Sigmoid colon (tissue), 7 donors: ENCODE results near the gene PCSK5. TPM values are rescaled to one million over a fixed set of nuclear protein-coding genes. Genes with fewer than 3 reads are reported as not detected.
A peak's percentile ranks its signal among the peaks of the same experiment; 100 is the strongest.

Experiments
- DNase-seq: peaks from one replicate; pipeline ENCODE4 v3.0.0-alpha.2; 2019
- H3K27ac ChIP-seq, 4 donors: fragments of 200-600 bp; sonication (generic); one replicate each; pipeline ENCODE4 v1.5.1; 2016 to 2019; ENCODE audit warnings: mild to moderate bottlenecking in 1 of 4
- H3K27me3 ChIP-seq, 3 donors: fragments of 200-600 bp; sonication (generic); one replicate each; pipeline ENCODE4 v1.5.1; 2019; ENCODE audit warnings: mild to moderate bottlenecking in 1 of 3
- H3K36me3 ChIP-seq, 4 donors: fragments of 200-600 bp; sonication (generic); one replicate each; pipeline ENCODE4 v1.5.1; 2016 to 2019
- H3K4me1 ChIP-seq, 4 donors: fragments of 200-600 bp; sonication (generic); one replicate each; pipeline ENCODE4 v1.5.1; 2017 to 2019
- H3K4me3 ChIP-seq, 4 donors: fragments of 200-600 bp; sonication (generic); one replicate each; pipeline ENCODE4 v1.5.1; 2017 to 2019; ENCODE audit warnings: mild to moderate bottlenecking in 2 of 4, moderate library complexity in 1 of 4
- H3K9me3 ChIP-seq, 4 donors: fragments of 200-600 bp in 3 of 4; sonication (generic) in 3 of 4; one replicate each; pipeline versions ENCODE4 v1.5.1 to v1.6.1; 2013 to 2019
- EP300 ChIP-seq, 4 donors: sonication (generic); formaldehyde crosslinking; IDR thresholded peaks; one replicate each; pipeline ENCODE4 v1.6.1; 2017; ENCODE audit warnings: antibody characterized with exemption in 4 of 4
- POLR2A ChIP-seq, 2 donors: fragments of 450-650 bp; IDR thresholded peaks; one replicate each; pipeline ENCODE4 v1.6.1; 2016; ENCODE audit warnings: antibody characterized with exemption in 2 of 2, mild to moderate bottlenecking in 2 of 2, moderate library complexity in 2 of 2
- POLR2AphosphoS5 ChIP-seq, 4 donors: sonication (generic); formaldehyde crosslinking; IDR thresholded peaks; one replicate each; pipeline ENCODE4 v1.6.1; 2017; ENCODE audit warnings: antibody characterized with exemption in 4 of 4
- WGBS, 2 donors: extraction: QIAGEN DNeasy Blood & Tissue Kit; methylation state at CpG; one replicate each; pipeline ENCODE4 v1.1.7; 2013; 5-methylcytosine and 5-hydroxymethylcytosine counted together
- intact Hi-C: fragments of 100-400 bp; cut with DNase I; formaldehyde crosslinking; loops from one replicate; pipeline ENCODE4 v1.15.1; 2023
- polyA plus RNA-seq, 3 donors: library from polyadenylated mRNA; stranded (reverse); fragments of 200-250 nt; gene quantifications; one replicate each; pipeline ENCODE4 v1.2.3, GENCODE V29; 2013
- total RNA-seq, 4 donors: library from RNA; depleted of rRNA; stranded (reverse); fragments of >200 nt; gene quantifications; one replicate each; pipeline ENCODE4 v1.1.0, GENCODE V29; 2016
- TF ChIP-seq, protein P1 (sequence below), 4 experiments: fragments of 450-650 bp in 3 of 4; fragments of 200-600 bp in 1 of 4; IDR thresholded peaks; one replicate each; pipeline ENCODE4 v1.5.1; 2016 to 2019; ENCODE audit warnings: antibody characterized with exemption in 4 of 4, mild to moderate bottlenecking in 3 of 4, moderate library complexity in 2 of 4
- donor health status: healthy with polysubstance abuse.
- donor health status: Bipolar disorder and iron deficiency.
- donor health status: healthy.

Gene PCSK5
- total RNA-seq (10 to 100 TPM in 2 of 4 donors, 1 to 10 TPM in 2; 8.1 to 23.5 (median 11.3) TPM), polyA plus RNA-seq (1 to 10 TPM; 2.4 to 9.5 (median 2.8) TPM)

DNA sequence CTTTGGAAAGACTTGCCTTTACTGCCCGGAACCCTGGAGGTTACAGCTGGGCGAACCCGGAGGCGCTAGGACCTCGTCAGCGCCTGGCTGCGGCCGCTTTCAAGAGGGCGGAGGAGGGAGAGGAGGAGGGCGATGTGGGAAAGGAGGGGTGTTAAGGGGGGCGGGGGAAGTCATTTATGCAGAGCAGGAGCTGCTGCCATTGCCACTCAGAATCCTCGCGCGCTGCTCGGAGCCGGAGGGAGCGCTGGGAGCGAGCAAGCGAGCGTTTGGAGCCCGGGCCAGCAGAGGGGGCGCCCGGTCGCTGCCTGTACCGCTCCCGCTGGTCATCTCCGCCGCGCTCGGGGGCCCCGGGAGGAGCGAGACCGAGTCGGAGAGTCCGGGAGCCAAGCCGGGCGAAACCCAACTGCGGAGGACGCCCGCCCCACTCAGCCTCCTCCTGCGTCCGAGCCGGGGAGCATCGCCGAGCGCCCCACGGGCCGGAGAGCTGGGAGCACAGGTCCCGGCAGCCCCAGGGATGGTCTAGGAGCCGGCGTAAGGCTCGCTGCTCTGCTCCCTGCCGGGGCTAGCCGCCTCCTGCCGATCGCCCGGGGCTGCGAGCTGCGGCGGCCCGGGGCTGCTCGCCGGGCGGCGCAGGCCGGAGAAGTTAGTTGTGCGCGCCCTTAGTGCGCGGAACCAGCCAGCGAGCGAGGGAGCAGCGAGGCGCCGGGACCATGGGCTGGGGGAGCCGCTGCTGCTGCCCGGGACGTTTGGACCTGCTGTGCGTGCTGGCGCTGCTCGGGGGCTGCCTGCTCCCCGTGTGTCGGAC lies at the start of gene PCSK5:
TSS of gene PCSK5 (plus strand) at position 202 of the 805 bp plus-strand sequence. CDS start at position 711, 509 bp downstream.
- peak in 1 of 4 donors; percentile 48 for TF ChIP-seq EP300 (IDR thresholded peaks at IDR 0.05)
- TF ChIP-seq, protein P1, sequence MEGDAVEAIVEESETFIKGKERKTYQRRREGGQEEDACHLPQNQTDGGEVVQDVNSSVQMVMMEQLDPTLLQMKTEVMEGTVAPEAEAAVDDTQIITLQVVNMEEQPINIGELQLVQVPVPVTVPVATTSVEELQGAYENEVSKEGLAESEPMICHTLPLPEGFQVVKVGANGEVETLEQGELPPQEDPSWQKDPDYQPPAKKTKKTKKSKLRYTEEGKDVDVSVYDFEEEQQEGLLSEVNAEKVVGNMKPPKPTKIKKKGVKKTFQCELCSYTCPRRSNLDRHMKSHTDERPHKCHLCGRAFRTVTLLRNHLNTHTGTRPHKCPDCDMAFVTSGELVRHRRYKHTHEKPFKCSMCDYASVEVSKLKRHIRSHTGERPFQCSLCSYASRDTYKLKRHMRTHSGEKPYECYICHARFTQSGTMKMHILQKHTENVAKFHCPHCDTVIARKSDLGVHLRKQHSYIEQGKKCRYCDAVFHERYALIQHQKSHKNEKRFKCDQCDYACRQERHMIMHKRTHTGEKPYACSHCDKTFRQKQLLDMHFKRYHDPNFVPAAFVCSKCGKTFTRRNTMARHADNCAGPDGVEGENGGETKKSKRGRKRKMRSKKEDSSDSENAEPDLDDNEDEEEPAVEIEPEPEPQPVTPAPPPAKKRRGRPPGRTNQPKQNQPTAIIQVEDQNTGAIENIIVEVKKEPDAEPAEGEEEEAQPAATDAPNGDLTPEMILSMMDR (IDR thresholded peaks at IDR 0.05): peak in 2 of 4 experiments; percentile 21 to 23
- peak; percentile 79 to 91 for TF ChIP-seq POLR2A (IDR thresholded peaks at IDR 0.05)
- TF ChIP-seq POLR2AphosphoS5 (IDR thresholded peaks at IDR 0.05): peak; percentile 93 to 96 (median 94)
- Histone ChIP-seq H3K36me3 (no peaks in the 10 kb centered on the region), H3K27ac (peak within 1 kb of the TSS; percentile 90 to 93 (median 92)), H3K4me3 (peak within 1 kb of the TSS; percentile 59 to 90 (median 70)), H3K27me3 (no peaks in the 10 kb centered on the region), H3K4me1 (peaks cover 0 to 25% (median 22%) of the 10 kb centered on the region in 4 donors), H3K9me3 (no peaks in the 10 kb centered on the region)
- peak; percentile 97 for DNase-seq
- intact Hi-C loops: loop anchor here (5.0 to 10.0 kb wide), 4 partner anchors 64 to 504 kb away; partner anchors contain the start of gene RFK
- 0 to 1% methylated on average over 83 of the region's 83 CpGs for WGBS, 2 donors

DNA sequence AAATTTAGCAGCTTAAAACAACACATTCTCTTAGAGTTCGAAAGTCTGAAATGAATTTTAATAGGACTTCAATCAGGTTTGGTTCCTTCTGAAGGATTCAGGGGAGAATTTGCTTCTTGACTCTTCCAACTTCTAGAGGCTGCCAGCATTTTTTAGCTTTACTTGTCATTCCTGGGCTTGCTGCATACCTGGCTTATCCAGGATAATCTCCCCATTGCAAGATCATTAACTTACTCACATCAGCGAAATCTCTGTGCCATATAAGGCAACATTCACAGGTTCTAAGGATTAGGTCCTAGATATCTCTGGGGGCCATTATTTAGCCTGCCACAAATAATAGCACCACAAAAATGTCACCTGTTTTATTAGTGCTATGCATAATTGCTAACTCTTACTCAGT lies 46.2 kb upstream of the PCSK5 start:
- H3K9me3 ChIP-seq: peaks cover 0 to 8% (median 0%) of the 10 kb centered on the region in 4 donors
- TF ChIP-seq EP300 (IDR thresholded peaks at IDR 0.05) (no peak), POLR2AphosphoS5 (IDR thresholded peaks at IDR 0.05) (no peak), POLR2A (IDR thresholded peaks at IDR 0.05) (no peak)
- TF ChIP-seq, protein P1 (IDR thresholded peaks at IDR 0.05): no peak
- no peaks in the 10 kb centered on the region for H3K27me3 ChIP-seq
- H3K4me1 ChIP-seq: no peaks in the 10 kb centered on the region
- H3K27ac ChIP-seq: no peak overlapping the region
- no peak overlapping the region for H3K4me3 ChIP-seq
- DNase-seq: no peak
- intact Hi-C loops: no loop called here
- no peaks in the 10 kb centered on the region for H3K36me3 ChIP-seq
- WGBS, 2 donors: 86 to 88% methylated on average over 2 of the region's 2 CpGs

DNA sequence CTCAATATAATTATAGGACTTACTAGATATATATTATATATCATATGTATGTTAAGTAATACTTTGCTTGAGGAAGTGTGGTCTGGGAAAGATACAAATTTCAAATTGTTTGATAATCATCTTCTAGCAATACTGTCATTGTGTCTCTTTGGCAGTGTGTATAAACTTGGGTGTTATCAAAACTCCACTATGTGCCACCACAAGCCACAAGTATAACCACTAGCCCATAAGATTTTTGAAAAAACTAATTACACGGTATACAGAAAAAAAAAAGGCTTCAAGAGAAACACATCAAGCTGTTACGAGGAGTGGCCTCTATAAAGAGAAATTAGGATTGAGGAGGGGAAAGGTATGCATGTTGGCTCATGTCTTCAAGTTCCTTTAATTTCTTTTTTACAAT lies 44.7 kb upstream of the PCSK5 start:
- Histone ChIP-seq H3K9me3 (peaks cover 0 to 8% (median 0%) of the 10 kb centered on the region in 4 donors), H3K27me3 (no peaks in the 10 kb centered on the region), H3K4me1 (no peaks in the 10 kb centered on the region), H3K27ac (no peak overlapping the region), H3K4me3 (no peak overlapping the region), H3K36me3 (no peaks in the 10 kb centered on the region)
- no peak for DNase-seq
- TF ChIP-seq POLR2A (IDR thresholded peaks at IDR 0.05) (no peak), EP300 (IDR thresholded peaks at IDR 0.05) (no peak), POLR2AphosphoS5 (IDR thresholded peaks at IDR 0.05) (no peak)
- TF ChIP-seq, protein P1 (IDR thresholded peaks at IDR 0.05): no peak
- intact Hi-C loops: no loop called here
- WGBS, 2 donors: 62 to 90% methylated on average over 2 of the region's 2 CpGs

DNA sequence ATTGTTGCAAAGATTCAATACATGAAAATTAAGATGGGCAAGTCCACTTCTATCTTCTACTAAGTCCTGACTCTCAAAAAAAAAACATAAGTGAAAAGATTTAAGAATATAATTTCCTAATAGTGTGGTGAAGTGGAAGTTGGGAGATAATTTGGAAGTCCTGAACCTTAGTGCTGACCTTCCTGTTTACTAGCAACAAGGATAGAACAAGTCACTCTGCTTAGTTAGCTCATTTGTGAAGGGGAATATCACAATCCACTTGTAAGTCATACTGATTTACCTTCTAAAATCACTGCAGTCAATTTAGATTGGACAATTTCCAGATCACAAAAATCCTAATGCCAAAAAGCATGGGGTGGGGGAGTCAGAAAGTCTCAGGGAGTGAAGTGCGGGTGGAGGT lies 43.4 kb upstream of the PCSK5 start:
- no peaks in the 10 kb centered on the region for H3K4me1 ChIP-seq
- no peaks in the 10 kb centered on the region for H3K36me3 ChIP-seq
- peaks cover 0 to 8% (median 0%) of the 10 kb centered on the region in 4 donors for H3K9me3 ChIP-seq
- DNase-seq: no peak
- H3K4me3 ChIP-seq: no peak overlapping the region
- H3K27ac ChIP-seq: no peak overlapping the region
- TF ChIP-seq EP300 (IDR thresholded peaks at IDR 0.05): no peak
- TF ChIP-seq POLR2A (IDR thresholded peaks at IDR 0.05): no peak
- no peak for TF ChIP-seq POLR2AphosphoS5 (IDR thresholded peaks at IDR 0.05)
- TF ChIP-seq, protein P1 (IDR thresholded peaks at IDR 0.05): no peak
- intact Hi-C loops: no loop called here
- WGBS, 2 donors: 95 to 96% methylated on average over 1 of the region's 1 CpG
- H3K27me3 ChIP-seq: no peaks in the 10 kb centered on the region
